K562 (cell line): ENCODE results near the gene ZCWPW1. TPM values are rescaled to one million over a fixed set of nuclear protein-coding genes. Genes with fewer than 3 reads are reported as not detected.
A peak's percentile ranks its signal among the peaks of the same experiment; 100 is the strongest.

Experiments used
- ATAC-seq: fragments of 200-7000 bp; cut with Tn5 transposase; 3 replicates; pipeline ENCODE4 v1.9.1; 2020; ENCODE audit warnings: moderate library complexity
- BruUV-seq: library from RNA; stranded (reverse); fragments of 400-500 nt; replicated peaks from 2 replicates; lab custom pipeline; 2021; lab: Mats Ljungman, UMichigan
- CTCF ChIA-PET: fragments of 300-600 bp; formaldehyde crosslinking; extraction: SDS; loops from one replicate; lab custom pipeline; 2021; ENCODE audit warnings: low intra/inter-chr PET ratio; lab: Yijun Ruan, JAX
- POLR2A ChIA-PET: fragments of 300-600, 350-650 bp; sonication (Branson Sonifier 250); formaldehyde crosslinking; extraction: SDS; loops from one replicate; lab custom pipeline; 2021; ENCODE audit warnings: antibody characterized with exemption, inconsistent platforms; lab: Yijun Ruan, JAX
- DNase-seq, 4 experiments: peaks; one replicate each; pipeline versions ENCODE4 v3.0.0 to v3.0.0-alpha.2; 2011 to 2018; ENCODE audit warnings: low spot score in 3 of 4, mixed read lengths in 3 of 4; ENCODE audit errors: extremely low read depth in 1 of 4
- FAIRE-seq: peaks from 2 replicates; lab custom pipeline; 2011; peaks lifted over from hg19 to GRCh38; lab: Jason Lieb, UNC
- H2AFZ ChIP-seq: 2 replicates; pipeline ENCODE4 v1.6.0; 2011; ENCODE audit warnings: low read depth, low read length, control low read depth, inconsistent platforms
- H3K27ac ChIP-seq: fragments of 200-600 bp; 3 replicates; pipeline ENCODE4 v1.8.0; 2011; ENCODE audit warnings: low read depth, mild to moderate bottlenecking, control low read depth, inconsistent platforms, low read length, moderate library complexity, mixed read lengths; ENCODE audit errors: extremely low read depth
- H3K27me3 ChIP-seq, 2 experiments: fragments of 300-600 bp in 1 of 2; 2 replicates in 1 of 2; 3 replicates in 1 of 2; pipeline versions ENCODE4 v1.6.0 to v1.8.0; 2011; ENCODE audit warnings: inconsistent platforms in 2 of 2, low read length in 2 of 2, mild to moderate bottlenecking in 1 of 2, mixed read lengths in 1 of 2, moderate library complexity in 1 of 2; ENCODE audit not compliant: control insufficient read depth in 2 of 2, insufficient read depth in 2 of 2
- H3K36me3 ChIP-seq: fragments of 300-600 bp; 3 replicates; pipeline ENCODE4 v1.8.0; 2011; ENCODE audit warnings: mild to moderate bottlenecking, low read length, inconsistent platforms; ENCODE audit not compliant: control insufficient read depth, insufficient read depth
- H3K4me1 ChIP-seq, 2 experiments: fragments of 200-600 bp in 1 of 2; replicated peaks in 1 of 2; 2 replicates in 1 of 2; 3 replicates in 1 of 2; pipeline versions ENCODE4 v1.5.1 to v1.8.0; 2011; ENCODE audit warnings: inconsistent platforms in 2 of 2, low read length in 2 of 2, mild to moderate bottlenecking in 1 of 2, mixed read lengths in 1 of 2, moderate library complexity in 1 of 2; ENCODE audit not compliant: control insufficient read depth in 2 of 2, insufficient read depth in 2 of 2
- H3K4me2 ChIP-seq: 2 replicates; pipeline ENCODE4 v1.6.1; 2011; ENCODE audit warnings: low read length, control low read depth, inconsistent platforms, mixed read lengths; ENCODE audit not compliant: insufficient read depth
- H3K4me3 ChIP-seq: fragments of 200-600 bp; sonication (generic), shearing (Covaris generic); 2 replicates; pipeline ENCODE4 v1.5.1; 2016; ENCODE audit warnings: control low read depth, inconsistent platforms
- H3K79me2 ChIP-seq: fragments of 200-600 bp; 3 replicates; pipeline ENCODE4 v1.8.0; 2011; ENCODE audit warnings: low read length, inconsistent platforms; ENCODE audit not compliant: control insufficient read depth, insufficient read depth
- H3K9ac ChIP-seq, 2 experiments: 2 replicates each; pipeline versions ENCODE4 v1.6.0 to v1.6.1; 2011; ENCODE audit warnings: low read depth in 2 of 2, low read length in 2 of 2, control low read depth in 1 of 2, inconsistent platforms in 1 of 2, mild to moderate bottlenecking in 1 of 2, mixed read lengths in 1 of 2; ENCODE audit not compliant: insufficient read depth in 1 of 2
- H3K9me1 ChIP-seq: one replicate; pipeline ENCODE4 v1.6.0; 2011; ENCODE audit warnings: inconsistent platforms, mild to moderate bottlenecking, low read length, moderate library complexity; ENCODE audit not compliant: control insufficient read depth, insufficient read depth
- H3K9me3 ChIP-seq: replicated peaks from 2 replicates; pipeline ENCODE4 v1.5.1; 2011; ENCODE audit warnings: low read depth, low read length, inconsistent platforms; ENCODE audit not compliant: control insufficient read depth, insufficient read depth
- H4K20me1 ChIP-seq: replicated peaks from 2 replicates; pipeline ENCODE4 v1.6.1; 2011; ENCODE audit warnings: low read length, inconsistent platforms, mixed read lengths; ENCODE audit not compliant: control insufficient read depth, insufficient read depth
- ESRRA ChIP-seq: fragments of 450-650 bp; IDR thresholded peaks from 2 replicates; pipeline ENCODE4 v1.6.1; 2014; ENCODE audit warnings: low read depth, mild to moderate bottlenecking, moderate library complexity, borderline replicate concordance
- MAX ChIP-seq: sonication (generic); formaldehyde crosslinking; IDR thresholded peaks from 2 replicates; pipeline ENCODE4 v1.9.0; 2022; ENCODE audit warnings: mild to moderate bottlenecking, missing genetic modification reagents
- TAF15 ChIP-seq: fragments of 200-400 bp; formaldehyde crosslinking; IDR thresholded peaks from 2 replicates; pipeline ENCODE4 v1.6.1; 2017; ENCODE audit warnings: mild to moderate bottlenecking, low read depth, low read length, moderate library complexity
- WGBS: fragments of 100-300 bp; shearing (Covaris generic); methylation state at CpG from one replicate; pipeline ENCODE4 v1.1.6; 2016; ENCODE audit warnings: low coverage, mixed read lengths; ENCODE audit not compliant: insufficient coverage; ENCODE audit errors: missing lambda C conversion rate; 5-methylcytosine and 5-hydroxymethylcytosine counted together
- in situ Hi-C: fragments of 300-500 bp; cut with MboI; formaldehyde crosslinking; loops from 4 replicates; pipeline ENCODE4 v1.15.0; 2018; ENCODE audit warnings: inconsistent platforms, mixed read lengths
- intact Hi-C: fragments of 100-400 bp; cut with micrococcal nuclease; formaldehyde crosslinking; loops from 2 replicates; pipeline ENCODE4 v1.14.2; 2022
- polyA plus RNA-seq, 8 experiments: library from polyadenylated mRNA; depleted of rRNA in 4 of 8; stranded (reverse) in 5 of 8; unstranded in 3 of 8; fragments of >200 nt; fragmentation: Nextera tagmentation in 2 of 8; fragmentation: Illumina TruSeq in 1 of 8; extraction: Ambion mirVana in 2 of 8; extraction: Trizol in 1 of 8; gene quantifications; 2 replicates each; pipeline versions ENCODE4 v1.2.1 to v1.2.3, GENCODE V29; 2011 to 2014; ENCODE audit warnings: inconsistent platforms in 1 of 8, missing spikeins in 1 of 8
- total RNA-seq, 7 experiments: library from RNA; depleted of rRNA in 6 of 7; stranded (reverse); fragments of >200 nt in 6 of 7; fragmentation: Illumina TruSeq in 2 of 7; extraction: Trizol in 2 of 7; gene quantifications; 2 replicates each; pipeline versions ENCODE4 v1.2.1 to v1.2.3, GENCODE V29; 2011 to 2021; ENCODE audit warnings: low replicate concordance in 1 of 7

The ZCWPW1 gene
- total and polyA plus RNA-seq, 9 of the 15 experiments (the other 6 are each of a cell fraction or from before 2014, with no cell fraction given), result 0.18 to 1.7 (median 1.2) TPM

- TF ChIP-seq MAX (CRISPR knock-in tag) (0 out of 2 replicates have a peak, but pooled peaks have one; percentile 11), ESRRA (peak; percentile 43; the same call in 1 of the 2 replicates), TAF15 (no peak)
- Histone ChIP-seq H3K36me3 (no peaks in the 10 kb centered on the region), H3K4me1 (peaks cover 48 to 68% of the 10 kb centered on the region in 2 experiments), H3K79me2 (peaks cover 2% of the 10 kb centered on the region; the same call in 1 of the 3 replicates), H3K4me2 (no peak overlapping the region), H3K4me3 (no peak overlapping the region), H3K27ac (peak overlapping the region; percentile 27; the same call in 1 of the 3 replicates), H2AFZ (no peak overlapping the region), H3K9me3 (no peaks in the 10 kb centered on the region), H3K27me3 (no peaks in the 10 kb centered on the region), H3K9me1 (no peaks in the 10 kb centered on the region), H4K20me1 (no peaks in the 10 kb centered on the region), H3K9ac (peak overlapping the region in 1 of 2 experiments; percentile 49; a peak in 1 of 4 replicates)
- FAIRE-seq (no peak), ATAC-seq (no peak), DNase-seq (no peak)
- POLR2A ChIA-PET, result interaction anchor here (0.6 to 1.3 kb wide), 4 partner anchors 11 to 44 kb away, joined by 3 read pairs; partner anchors contain the start of gene MEPCE
- WGBS, result 78% methylated on average over 11 of the region's 11 CpGs
- CTCF ChIA-PET, result no interaction called here
- intact Hi-C loops (no loop called here), in situ Hi-C loops (no loop called here)
- BruUV-seq, result no TSS peak
Measured at GRCh38 chr7:100441641-100442535, 13.4 kb upstream of the ZCWPW1 start.
